Osteoblast (primary cell): Measurements from ENCODE around the gene TEX261. TPM values are rescaled to one million over a fixed set of nuclear protein-coding genes. Genes with fewer than 3 reads are reported as not detected.

Source experiments
- DNase-seq: peaks from one replicate; pipeline ENCODE4 v3.0.0; 2011; ENCODE audit warnings: low spot score, mixed read lengths; ENCODE audit not compliant: insufficient read length; ENCODE audit errors: missing footprints
- H2AFZ ChIP-seq: 2 replicates; pipeline ENCODE4 v1.6.0; 2011; ENCODE audit warnings: mild to moderate bottlenecking, low read length
- H3K27ac ChIP-seq: 2 replicates; pipeline ENCODE4 v1.5.1; 2011; ENCODE audit warnings: mild to moderate bottlenecking, low read depth, low read length, moderate library complexity
- H3K27me3 ChIP-seq: 2 replicates; pipeline ENCODE4 v1.6.0; 2012; ENCODE audit warnings: mild to moderate bottlenecking, control low read depth, inconsistent platforms, low read length, moderate library complexity; ENCODE audit not compliant: insufficient read depth
- H3K36me3 ChIP-seq: 2 replicates; pipeline ENCODE4 v1.5.1; 2011; ENCODE audit warnings: mild to moderate bottlenecking, low read length, control low read depth, moderate library complexity; ENCODE audit not compliant: insufficient read depth
- H3K4me1 ChIP-seq: 2 replicates; pipeline ENCODE4 v1.5.1; 2011; ENCODE audit warnings: mild to moderate bottlenecking, low read length, control low read depth, moderate library complexity; ENCODE audit not compliant: insufficient read depth
- H3K4me2 ChIP-seq: 2 replicates; pipeline ENCODE4 v1.6.0; 2011; ENCODE audit warnings: mild to moderate bottlenecking, low read length; ENCODE audit not compliant: insufficient read depth
- H3K4me3 ChIP-seq: fragments of 200-600 bp; sonication (generic); 3 replicates; pipeline ENCODE4 v1.5.1; 2012; ENCODE audit warnings: mild to moderate bottlenecking, low read length, inconsistent platforms; ENCODE audit not compliant: insufficient read depth
- H3K79me2 ChIP-seq: 2 replicates; pipeline ENCODE4 v1.6.0; 2012; ENCODE audit warnings: mild to moderate bottlenecking, low read length, control low read depth, inconsistent platforms; ENCODE audit not compliant: insufficient read depth
- H3K9me3 ChIP-seq: 2 replicates; pipeline ENCODE4 v1.5.1; 2011; ENCODE audit warnings: low read depth, low read length, control low read depth
- H4K20me1 ChIP-seq: 2 replicates; pipeline ENCODE4 v1.6.0; 2012; ENCODE audit warnings: mild to moderate bottlenecking, low read length, control low read depth; ENCODE audit not compliant: insufficient read depth
- total RNA-seq: library from RNA; depleted of rRNA; stranded (reverse); fragments of >200 nt; gene quantifications from 2 replicates; pipeline ENCODE4 v1.2.3, GENCODE V29; 2012
- TF ChIP-seq, protein P1 (sequence below): IDR thresholded peaks from 2 replicates; pipeline ENCODE4 v1.5.1; 2011; ENCODE audit warnings: mild to moderate bottlenecking, low read depth, low read length, moderate library complexity; ENCODE audit errors: extremely low read depth

TEX261 gene
- total RNA-seq, 1 donor = 30.0 TPM

DNA sequence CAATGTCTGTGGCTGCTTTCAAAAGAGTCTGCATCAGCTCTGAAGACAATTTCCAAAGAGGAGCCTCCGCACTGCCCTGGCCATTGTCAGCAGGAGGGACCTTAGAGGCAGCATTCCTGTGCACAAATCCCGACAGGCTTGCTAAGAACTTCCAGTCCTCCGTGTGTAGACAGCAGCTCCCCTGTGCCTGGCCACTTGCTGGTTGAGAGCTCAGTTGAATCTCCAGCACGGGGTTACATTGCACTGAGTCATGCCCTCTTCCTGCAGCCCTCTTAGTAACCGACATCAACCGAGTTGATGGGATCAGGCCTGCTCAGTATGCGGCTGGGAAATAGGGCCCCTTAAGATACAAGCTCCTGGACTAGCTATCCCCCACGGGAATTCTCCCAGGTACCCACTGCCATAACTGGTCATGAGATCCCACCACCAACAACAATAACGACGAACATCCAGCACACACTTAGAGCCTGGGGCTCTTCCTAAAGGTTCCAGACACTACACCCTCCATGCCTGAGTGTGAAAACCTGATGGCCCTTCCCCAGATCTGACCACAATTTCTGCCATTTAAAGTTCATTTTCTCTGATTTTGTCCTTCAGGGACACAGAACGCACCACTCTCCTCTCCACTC, 47.0 kb downstream of the TEX261 start:
- Histone ChIP-seq H2AFZ (peak overlapping the region; percentile 84), H4K20me1 (peaks cover 7% of the 10 kb centered on the region), H3K9me3 (no peaks in the 10 kb centered on the region), H3K27ac (peak overlapping the region; percentile 59), H3K4me3 (peak overlapping the region; percentile 62), H3K27me3 (no peaks in the 10 kb centered on the region), H3K4me2 (peak overlapping the region; percentile 79), H3K79me2 (no peaks in the 10 kb centered on the region), H3K36me3 (no peaks in the 10 kb centered on the region), H3K4me1 (peaks cover 19% of the 10 kb centered on the region)
- peak; percentile 73 for DNase-seq
- TF ChIP-seq, protein P1, sequence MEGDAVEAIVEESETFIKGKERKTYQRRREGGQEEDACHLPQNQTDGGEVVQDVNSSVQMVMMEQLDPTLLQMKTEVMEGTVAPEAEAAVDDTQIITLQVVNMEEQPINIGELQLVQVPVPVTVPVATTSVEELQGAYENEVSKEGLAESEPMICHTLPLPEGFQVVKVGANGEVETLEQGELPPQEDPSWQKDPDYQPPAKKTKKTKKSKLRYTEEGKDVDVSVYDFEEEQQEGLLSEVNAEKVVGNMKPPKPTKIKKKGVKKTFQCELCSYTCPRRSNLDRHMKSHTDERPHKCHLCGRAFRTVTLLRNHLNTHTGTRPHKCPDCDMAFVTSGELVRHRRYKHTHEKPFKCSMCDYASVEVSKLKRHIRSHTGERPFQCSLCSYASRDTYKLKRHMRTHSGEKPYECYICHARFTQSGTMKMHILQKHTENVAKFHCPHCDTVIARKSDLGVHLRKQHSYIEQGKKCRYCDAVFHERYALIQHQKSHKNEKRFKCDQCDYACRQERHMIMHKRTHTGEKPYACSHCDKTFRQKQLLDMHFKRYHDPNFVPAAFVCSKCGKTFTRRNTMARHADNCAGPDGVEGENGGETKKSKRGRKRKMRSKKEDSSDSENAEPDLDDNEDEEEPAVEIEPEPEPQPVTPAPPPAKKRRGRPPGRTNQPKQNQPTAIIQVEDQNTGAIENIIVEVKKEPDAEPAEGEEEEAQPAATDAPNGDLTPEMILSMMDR = no peak

GRCh38 chr2:70946832-70947442, 47.7 kb downstream of the TEX261 start:
- Histone ChIP-seq H3K4me1 (peaks cover 19% of the 10 kb centered on the region), H3K9me3 (no peaks in the 10 kb centered on the region), H3K4me3 (no peak overlapping the region), H3K4me2 (peak overlapping the region; percentile 79), H2AFZ (no peak overlapping the region), H4K20me1 (peaks cover 7% of the 10 kb centered on the region), H3K27ac (no peak overlapping the region), H3K27me3 (no peaks in the 10 kb centered on the region), H3K79me2 (no peaks in the 10 kb centered on the region), H3K36me3 (no peaks in the 10 kb centered on the region)
- peak; percentile 88 for DNase-seq
- TF ChIP-seq, protein P1 = peak; percentile 82

DNA sequence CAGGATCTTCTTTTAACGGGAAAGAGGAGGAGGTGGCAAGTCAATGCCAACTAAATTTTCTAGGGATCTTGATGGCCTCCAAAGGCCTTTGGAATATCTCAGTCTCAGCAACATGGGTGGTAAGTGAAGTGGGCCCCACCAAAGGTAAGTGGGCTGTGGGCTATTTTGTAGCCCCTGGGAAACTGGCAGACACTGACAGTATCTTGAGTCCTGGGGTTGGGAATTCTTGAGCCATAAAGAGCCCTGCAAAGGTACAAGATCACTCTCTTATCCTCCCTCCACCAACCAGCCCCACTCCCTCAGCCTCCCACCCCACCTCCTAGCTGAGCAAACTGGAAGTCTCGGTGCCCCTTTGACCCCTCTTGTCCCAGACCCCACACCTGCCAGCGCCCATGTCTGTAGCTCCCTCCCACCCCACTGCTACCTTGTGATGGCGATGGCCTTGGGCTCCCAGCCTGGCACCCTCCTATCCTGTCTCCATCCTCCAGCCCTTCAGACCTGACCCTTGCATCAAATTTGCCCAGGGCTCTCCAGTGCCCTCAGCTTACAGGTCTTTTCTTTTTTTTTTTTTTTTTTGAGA, 50.5 kb downstream of the TEX261 start:
- TF ChIP-seq, protein P1 = no peak
- peak; percentile 22 for DNase-seq
- Histone ChIP-seq H3K4me3 (no peak overlapping the region), H3K4me2 (no peak overlapping the region), H3K36me3 (no peaks in the 10 kb centered on the region), H3K27ac (no peak overlapping the region), H3K4me1 (peaks cover 19% of the 10 kb centered on the region), H4K20me1 (peaks cover 7% of the 10 kb centered on the region), H2AFZ (no peak overlapping the region), H3K79me2 (no peaks in the 10 kb centered on the region), H3K27me3 (no peaks in the 10 kb centered on the region), H3K9me3 (no peaks in the 10 kb centered on the region)

- no peaks in the 10 kb centered on the region for H3K9me3 ChIP-seq
- H3K36me3 ChIP-seq = no peaks in the 10 kb centered on the region
- H2AFZ ChIP-seq = no peak overlapping the region
- no peak overlapping the region for H3K4me2 ChIP-seq
- H3K4me1 ChIP-seq = peaks cover 18% of the 10 kb centered on the region
- peak; percentile 14 for DNase-seq
- peaks cover 7% of the 10 kb centered on the region for H4K20me1 ChIP-seq
- TF ChIP-seq, protein P1 = no peak
- H3K4me3 ChIP-seq = no peak overlapping the region
- no peaks in the 10 kb centered on the region for H3K79me2 ChIP-seq
- H3K27ac ChIP-seq = no peak overlapping the region
- H3K27me3 ChIP-seq = no peaks in the 10 kb centered on the region
These were observed 51.3 kb downstream of the TEX261 start for GRCh38 chr2:70943205-70943871.
